Right hindlimb (tissue), 1 donor: ENCODE data around the gene TRIM65.

Source experiments
- DNase-seq: peaks from one replicate; pipeline ENCODE4 v3.0.0-alpha.2; 2018

The TRIM65 gene, protein sequence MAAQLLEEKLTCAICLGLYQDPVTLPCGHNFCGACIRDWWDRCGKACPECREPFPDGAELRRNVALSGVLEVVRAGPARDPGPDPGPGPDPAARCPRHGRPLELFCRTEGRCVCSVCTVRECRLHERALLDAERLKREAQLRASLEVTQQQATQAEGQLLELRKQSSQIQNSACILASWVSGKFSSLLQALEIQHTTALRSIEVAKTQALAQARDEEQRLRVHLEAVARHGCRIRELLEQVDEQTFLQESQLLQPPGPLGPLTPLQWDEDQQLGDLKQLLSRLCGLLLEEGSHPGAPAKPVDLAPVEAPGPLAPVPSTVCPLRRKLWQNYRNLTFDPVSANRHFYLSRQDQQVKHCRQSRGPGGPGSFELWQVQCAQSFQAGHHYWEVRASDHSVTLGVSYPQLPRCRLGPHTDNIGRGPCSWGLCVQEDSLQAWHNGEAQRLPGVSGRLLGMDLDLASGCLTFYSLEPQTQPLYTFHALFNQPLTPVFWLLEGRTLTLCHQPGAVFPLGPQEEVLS

DNA sequence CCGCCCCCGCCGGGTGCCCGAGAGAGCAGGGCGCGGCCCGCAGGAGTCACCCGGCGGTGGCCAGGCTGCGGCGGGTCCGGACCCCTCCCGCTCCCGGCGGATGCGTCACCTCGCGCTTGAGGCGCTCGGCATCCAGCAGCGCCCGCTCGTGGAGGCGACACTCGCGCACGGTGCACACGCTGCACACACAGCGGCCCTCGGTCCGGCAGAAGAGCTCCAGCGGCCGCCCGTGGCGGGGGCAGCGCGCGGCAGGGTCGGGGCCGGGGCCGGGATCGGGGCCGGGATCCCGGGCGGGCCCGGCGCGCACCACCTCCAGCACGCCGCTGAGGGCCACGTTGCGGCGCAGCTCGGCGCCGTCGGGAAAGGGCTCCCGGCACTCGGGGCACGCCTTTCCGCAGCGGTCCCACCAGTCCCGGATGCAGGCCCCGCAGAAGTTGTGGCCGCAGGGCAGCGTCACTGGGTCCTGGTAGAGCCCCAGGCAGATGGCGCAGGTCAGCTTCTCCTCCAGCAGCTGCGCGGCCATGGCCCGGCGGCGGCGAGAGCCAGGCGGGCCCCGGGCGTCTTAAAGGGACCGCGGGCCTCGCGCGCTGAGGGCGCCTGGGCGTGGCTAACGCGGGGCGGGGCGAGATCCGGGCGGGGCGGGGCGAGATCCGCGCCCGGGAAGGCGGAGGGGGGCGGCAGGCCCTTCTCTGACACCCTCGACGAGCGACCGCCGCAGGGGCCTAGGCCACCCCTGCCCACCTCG lies at the start of gene TRIM65:
Gene TRIM65, minus strand, starts transcription at position 537 of the 745 bp plus-strand sequence. Its CDS starts 14 bp downstream, at position 523.
- DNase-seq: peak; percentile 89

DNA sequence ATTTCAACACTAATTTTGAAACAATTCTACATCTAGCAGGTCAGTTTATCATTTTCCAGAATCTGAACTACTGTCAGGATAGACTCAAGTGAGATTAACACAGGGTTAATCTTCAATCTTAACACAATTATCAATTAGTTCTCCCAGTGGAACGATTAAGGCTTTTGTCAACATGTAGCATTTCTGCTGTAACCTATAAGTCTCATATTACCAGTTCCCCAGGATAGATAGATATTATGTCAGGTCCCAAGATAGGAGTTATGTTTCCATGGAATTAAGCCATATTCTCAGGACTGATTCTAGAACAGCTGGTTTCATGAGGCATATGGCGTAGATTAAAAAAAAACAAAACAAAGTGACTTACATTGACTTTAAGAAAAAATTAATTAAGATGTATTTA lies 48.5 kb upstream of the TRIM65 start:
- no peak for DNase-seq

- no peak for DNase-seq
These were observed 46.7 kb upstream of the TRIM65 start for GRCh38 chr17:75943491-75943890.

DNA sequence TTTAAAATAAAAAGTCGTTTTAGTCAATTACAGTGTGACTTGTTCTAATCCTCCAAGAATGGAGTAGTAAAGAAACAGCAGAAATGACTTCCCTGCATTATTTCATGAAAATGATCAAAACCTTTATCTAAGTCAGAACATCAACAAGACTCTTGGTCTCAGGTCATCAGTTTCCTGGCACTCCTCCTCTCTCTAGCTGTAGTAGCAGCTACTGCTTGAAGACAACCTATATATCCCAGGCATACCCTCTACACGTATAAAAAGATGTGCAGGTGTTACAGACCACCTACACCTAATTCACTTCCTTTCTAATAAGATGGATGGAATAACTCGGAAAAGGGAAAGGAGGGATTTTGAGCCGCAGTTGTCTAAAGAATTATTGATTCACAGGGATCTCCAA lies 45.7 kb upstream of the TRIM65 start:
- no peak for DNase-seq

- DNase-seq: no peak
These were observed 44.7 kb upstream of the TRIM65 start for GRCh38 chr17:75941442-75941819.

GRCh38 chr17:75940727-75941441 lies 44.1 kb upstream of the TRIM65 start, which contains the start of gene FBF1:
FBF1 (minus strand) TSS chr17:75941042; CDS start chr17:75938149, 2,893 bp downstream.
- peak; percentile 96 for DNase-seq

DNA sequence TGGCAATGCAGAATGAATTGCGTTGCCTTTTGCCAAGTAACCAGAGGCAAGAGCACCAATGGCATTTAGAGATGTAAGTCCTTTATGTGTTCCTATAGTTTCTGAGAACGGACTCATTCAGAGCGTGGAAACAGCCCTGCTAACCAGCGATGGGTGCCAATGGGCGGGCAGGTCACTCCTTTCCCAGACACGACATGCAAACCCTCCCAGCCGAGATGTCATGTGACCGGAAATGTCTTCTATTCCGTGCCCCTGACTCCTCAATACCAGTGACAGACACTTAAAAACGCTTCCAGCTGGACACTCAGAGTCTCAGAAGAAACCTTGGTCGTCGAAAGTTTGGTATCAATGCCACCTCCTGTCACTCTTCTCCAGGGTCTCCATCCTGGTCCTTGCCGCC lies 40.9 kb upstream of the TRIM65 start:
- no peak for DNase-seq

DNA sequence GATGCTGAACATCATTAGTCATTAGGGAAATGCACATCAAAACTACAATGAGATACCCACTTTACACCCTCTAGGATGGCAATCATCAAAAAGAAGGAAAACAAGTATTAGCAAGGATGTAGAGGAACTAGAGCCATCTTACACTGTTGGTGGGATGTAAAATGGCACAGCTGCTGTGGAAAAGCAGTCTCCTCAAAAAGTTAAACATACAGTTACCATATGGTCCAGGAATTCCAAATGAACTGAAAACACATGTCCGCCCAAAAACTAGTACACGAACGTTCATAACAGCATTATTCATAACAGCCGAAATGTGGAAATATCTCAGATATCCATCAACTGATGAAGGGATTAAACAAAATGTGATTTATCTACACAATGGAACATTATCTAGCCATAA lies 37.1 kb upstream of the TRIM65 start:
- no peak for DNase-seq

- no peak for DNase-seq
These were observed 36.1 kb upstream of the TRIM65 start for GRCh38 chr17:75932852-75933251.

DNA sequence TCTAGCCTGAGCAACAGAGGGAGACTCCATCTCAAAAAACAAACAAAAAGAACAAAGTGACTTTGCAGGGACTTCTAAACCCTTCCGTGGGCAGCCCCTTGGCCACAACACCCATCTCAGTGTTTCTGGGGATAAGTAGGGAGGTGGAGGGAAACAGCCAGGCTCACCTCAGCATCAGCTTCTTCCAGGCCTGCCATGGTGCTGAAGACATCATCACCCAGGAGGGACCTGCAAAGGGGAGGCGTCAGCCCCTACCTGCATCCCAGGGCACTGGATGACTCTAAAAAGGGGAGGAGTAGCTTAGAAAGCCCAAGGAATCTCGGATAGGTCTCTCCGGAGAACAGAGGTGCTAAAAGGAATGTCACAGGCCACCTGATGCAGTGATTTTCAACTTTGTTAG lies 34.3 kb upstream of the TRIM65 start:
- no peak for DNase-seq

GRCh38 chr17:75927286-75927922 lies 30.7 kb upstream of the TRIM65 start:
- no peak for DNase-seq

GRCh38 chr17:75926456-75926855 lies 29.7 kb upstream of the TRIM65 start:
- DNase-seq: no peak

GRCh38 chr17:75925912-75926311 lies 29.2 kb upstream of the TRIM65 start:
- no peak for DNase-seq

GRCh38 chr17:75925103-75925502 lies 28.4 kb upstream of the TRIM65 start:
- DNase-seq: no peak

- DNase-seq: no peak
These were observed 26.5 kb upstream of the TRIM65 start for GRCh38 chr17:75922963-75923874.

- no peak for DNase-seq
These were observed 25.6 kb upstream of the TRIM65 start for GRCh38 chr17:75922173-75922961.

DNA sequence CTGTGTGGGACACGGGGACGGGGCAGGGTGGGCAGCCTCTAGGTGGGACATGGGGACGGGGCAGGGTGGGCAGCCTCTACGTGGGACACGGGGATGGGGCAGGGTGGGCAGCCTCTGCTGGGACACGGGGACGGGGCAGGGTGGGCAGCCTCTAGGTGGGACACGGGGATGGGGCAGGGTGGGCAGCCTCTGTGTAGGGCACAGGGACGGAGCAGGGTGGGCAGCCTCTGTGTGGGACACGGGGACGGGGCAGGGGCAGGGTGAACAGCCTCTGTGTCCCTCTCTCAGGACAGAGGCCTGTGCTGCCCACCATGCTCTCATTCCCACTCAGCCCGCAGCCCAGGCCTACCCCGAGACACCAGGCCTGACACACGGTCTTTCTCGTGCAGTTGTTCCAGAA lies 24.8 kb upstream of the TRIM65 start:
- DNase-seq: no peak

DNA sequence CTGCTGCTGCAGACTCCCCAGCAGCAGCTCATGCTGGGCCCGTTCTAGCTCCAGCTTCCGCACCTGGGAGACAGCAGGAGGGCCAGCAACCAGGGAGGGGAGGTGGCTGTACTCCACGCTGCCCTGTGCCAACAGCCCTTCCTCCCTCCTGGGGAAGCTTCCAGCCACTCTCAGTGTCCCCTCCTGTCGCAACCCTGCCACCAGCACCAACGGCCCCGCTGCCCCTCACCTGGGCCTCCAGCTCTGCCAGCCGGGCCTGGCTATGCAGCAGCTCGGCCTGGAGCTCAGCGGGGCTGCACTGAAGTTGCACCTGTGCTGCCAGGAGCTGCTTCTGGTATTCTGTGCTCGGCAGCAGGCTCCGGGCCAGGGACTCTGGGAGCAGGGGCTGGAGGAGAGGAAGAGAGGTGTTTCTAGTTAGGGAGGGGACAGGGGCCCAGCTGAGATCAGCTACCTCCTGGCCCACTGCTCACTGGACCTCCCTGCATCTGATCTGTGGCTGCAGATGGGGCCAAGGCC lies 23.4 kb upstream of the TRIM65 start:
- DNase-seq: no peak

GRCh38 chr17:75919611-75920010 lies 22.9 kb upstream of the TRIM65 start:
- DNase-seq: no peak

- no peak for DNase-seq
These were observed 21.2 kb upstream of the TRIM65 start for GRCh38 chr17:75917917-75918445.
